NCI-H226 (cell line): ENCODE measurements around the gene PAQR6.

Experiments used
- DNase-seq: peaks from one replicate; pipeline ENCODE4 v3.0.0-alpha.2; 2015

PAQR6 gene, protein sequence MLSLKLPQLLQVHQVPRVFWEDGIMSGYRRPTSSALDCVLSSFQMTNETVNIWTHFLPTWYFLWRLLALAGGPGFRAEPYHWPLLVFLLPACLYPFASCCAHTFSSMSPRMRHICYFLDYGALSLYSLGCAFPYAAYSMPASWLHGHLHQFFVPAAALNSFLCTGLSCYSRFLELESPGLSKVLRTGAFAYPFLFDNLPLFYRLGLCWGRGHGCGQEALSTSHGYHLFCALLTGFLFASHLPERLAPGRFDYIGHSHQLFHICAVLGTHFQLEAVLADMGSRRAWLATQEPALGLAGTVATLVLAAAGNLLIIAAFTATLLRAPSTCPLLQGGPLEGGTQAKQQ

DNA sequence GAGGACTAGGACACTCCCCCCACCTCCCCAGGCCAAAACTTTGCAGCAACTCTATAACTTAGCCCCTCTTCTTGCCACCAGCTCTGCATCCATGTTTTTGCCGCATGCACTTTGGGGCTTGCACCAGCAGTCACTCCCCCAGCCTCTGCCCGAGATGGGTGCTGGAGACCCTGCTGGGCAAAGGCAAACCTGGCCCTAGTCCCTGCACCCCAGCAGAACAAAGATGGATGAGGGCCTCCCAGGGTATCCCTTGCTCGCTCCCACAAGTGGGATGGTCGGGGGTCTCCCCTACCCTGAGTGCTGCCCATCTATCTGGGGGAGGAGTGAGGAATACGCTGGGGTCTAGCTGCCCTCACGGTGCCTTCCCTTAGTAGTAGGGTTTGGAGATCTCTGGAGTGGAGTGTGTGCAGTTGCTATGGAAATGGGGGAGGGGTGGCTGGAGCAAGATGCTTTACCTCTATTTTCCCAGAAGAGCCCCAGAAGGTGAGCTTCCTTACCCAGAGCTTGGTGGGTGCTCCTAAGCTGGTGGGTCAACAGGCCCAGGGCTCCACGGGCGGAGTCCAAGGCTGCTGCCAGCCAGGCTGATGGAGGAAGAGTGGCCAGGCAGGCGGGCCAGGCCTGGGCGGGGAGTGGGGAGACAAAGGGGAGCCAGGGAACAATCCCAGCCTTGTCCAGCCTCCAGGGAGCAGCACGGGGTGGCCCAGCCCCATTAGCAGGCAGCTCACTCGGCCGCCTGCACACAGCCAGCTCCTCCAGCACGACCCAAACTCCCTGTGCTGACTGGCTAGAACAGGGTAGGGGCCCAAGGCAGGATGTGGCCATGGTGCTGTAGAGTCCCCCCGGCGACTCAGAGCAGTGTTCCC, at the start of gene PAQR6:
TSS of gene PAQR6 (minus strand) at position 597 of the 863 bp plus-strand sequence. CDS start 1,325 bp downstream, outside the sequence.
- DNase-seq, result no peak

DNA sequence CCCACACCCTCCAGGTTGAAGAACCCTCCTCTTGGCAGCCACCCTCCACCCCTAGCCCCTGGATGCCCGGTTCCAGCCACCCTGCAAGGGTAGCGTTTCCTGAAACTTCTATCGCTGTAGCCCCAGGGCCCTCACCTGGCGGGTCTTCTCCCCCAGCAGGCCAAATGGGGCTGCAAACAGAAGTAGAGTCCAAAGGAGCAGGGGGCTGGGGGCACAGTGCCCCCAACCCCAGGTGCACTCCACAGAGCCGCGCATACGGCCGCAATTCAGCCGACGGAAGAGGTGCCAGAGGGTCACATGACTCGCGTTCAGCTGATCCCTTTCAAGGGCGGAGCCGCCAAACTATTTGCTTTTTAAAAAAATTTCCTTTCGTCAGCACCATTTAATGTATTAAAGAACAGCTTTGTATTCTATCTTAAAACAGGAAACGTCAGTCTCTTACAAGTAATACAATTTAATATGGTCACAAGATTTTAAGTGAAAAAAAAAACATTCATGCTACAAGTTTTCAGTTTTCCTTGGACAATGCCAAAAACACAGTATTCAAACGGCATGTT, 47.6 kb upstream of the PAQR6 start, which contains the start of gene GLMP:
TSS of gene GLMP (minus strand) at position 289 of the 557 bp plus-strand sequence. CDS start at position 255, 34 bp downstream.
- peak; percentile 53 for DNase-seq

DNA sequence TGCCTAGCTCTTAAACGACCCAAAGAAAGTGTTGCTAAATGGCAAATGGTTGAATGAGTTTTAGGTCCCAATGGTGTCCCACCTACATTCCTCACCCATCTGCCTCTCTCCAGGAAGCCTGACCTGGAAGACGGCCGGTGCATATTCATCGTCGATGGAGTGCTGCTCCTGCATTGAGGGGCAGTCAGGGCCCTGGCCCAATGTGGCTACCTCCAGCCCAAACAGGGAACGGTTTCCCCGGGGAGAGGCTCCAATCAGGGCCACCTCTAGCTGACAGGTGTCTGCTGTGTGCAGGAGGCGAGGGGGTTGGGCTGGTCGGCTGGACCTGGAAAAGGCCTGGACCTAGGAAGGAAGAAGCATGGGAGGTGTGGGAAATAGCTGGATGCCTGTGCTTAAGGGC, 46.0 kb upstream of the PAQR6 start:
- DNase-seq, result no peak

DNA sequence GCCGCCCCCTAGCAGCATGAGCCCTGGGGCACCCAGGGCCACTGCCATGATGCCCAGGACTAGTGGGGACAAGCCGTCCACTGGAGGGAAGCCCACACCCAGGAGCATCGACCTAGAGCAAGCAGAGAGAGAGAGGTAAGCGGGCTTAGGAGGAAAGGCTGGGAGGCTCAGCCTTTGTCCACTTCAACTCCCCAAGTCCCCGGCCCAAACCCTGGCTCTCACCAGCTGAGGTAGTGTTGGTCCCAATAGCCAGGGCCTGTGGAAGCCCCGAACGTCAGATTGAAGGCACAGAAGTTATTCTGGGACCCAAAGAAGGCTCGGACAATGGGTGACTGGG, 45.2 kb upstream of the PAQR6 start:
- DNase-seq, result no peak

DNA sequence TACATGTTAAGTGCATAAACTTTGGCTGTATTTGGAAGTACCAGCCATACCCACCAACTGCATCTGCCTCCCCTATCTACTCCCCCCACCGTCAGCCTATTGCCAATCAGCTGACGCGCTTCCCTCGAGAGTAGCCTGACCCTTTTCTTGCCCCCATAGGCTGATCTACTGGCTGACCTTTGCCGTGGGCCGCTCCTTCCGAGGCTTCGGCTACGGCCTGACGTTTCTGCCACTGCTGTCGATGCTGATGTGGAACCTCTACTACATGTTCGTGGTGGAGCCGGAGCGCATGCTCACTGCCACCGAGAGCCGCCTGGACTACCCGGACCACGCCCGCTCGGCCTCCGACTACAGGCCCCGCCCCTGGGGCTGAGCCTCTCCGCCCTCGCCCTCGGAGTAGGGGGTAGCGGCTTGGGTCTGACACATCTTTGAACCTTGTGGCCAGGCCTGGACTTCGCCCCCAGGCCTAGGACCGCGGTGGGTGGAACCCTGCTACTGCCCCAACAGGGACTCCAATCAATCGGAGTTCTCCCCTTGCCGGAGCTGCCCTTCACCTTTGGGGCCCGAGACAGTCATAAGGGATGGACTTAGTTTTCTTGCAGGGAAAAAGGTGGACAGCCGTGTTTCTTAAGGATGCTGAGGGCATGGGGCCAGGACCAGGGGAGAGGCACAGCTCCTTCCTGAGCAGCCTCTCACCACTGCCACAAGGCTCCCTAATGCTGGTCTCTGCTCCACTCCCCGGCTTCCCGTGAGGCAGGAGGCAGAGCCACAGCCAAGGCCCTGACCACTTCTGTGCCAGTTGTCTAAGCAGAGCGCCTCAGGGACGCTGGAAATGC, 43.6 kb upstream of the PAQR6 start:
- peak; percentile 79 for DNase-seq

DNA sequence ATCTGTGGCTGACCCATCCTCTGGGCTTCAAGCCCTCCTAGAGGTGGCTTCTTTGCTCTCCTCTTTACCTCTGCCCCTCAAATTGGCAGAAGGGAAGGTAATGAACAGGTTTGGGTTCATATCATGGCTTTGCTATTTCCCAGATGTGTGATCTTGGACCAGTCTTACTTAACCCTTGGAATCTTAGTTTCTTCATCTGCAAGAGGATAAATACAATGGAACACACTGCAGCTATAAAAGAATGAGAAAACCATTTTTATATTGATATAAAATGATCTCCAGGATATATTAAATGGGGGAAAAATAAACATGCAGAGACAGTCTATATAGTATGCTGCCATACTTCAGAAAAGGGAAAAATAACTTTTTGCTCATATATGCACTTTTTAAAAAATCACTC, 42.0 kb upstream of the PAQR6 start:
- no peak for DNase-seq

DNA sequence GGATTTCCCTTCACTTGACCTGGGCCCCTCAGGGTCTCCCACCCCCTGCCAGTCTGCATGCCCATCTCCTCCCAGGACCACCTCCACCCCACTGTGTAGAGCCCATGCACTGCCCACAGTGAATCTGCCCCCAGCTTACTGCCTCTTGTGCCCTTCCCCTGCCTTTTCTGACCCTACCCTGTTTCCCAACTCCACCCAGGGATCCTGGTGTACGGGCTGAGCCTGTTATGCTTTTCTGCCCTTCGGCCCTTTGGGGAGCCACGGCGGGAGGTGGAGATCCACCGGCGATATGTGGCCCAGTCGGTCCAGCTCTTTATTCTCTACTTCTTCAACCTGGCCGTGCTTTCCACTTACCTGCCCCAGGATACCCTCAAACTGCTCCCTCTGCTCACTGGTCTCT, 38.2 kb upstream of the PAQR6 start:
- DNase-seq, result no peak

DNA sequence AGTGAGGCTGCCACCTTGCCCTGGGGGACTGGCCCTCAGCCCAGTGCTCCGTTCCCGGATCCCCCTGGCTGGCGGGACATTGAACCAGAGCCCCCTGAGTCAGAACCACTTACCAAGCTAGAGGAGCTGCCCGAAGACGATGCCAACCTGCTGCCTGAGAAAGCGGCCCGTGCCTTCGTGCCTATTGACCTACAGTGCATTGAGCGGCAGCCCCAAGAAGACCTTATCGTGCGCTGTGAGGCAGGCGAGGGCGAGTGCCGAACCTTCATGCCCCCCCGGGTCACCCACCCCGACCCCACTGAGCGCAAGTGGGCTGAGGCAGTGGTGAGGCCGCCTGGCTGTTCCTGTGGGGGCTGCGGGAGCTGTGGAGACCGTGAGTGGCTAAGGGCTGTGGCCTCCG, 37.6 kb upstream of the PAQR6 start:
- no peak for DNase-seq

DNA sequence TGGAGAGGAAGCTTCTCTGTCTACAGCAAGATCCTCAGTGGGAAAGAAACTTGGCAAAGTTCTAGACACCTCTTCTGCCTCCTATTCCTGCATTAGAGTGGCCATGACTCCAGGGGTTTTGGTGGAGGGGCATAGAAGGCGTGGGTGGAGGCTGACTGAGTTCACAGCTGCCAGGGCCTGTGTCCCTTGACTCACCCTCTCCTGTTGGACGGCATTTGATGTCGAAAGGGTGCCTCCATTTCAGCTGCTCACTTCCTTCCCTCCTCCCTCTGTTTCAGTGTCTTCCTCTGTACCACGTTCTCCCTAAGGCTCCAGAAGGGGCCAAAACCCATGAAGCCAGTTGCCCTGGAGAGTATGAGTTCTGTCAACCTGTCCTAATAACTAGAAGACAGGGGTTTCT, 36.9 kb upstream of the PAQR6 start:
- DNase-seq, result no peak

DNA sequence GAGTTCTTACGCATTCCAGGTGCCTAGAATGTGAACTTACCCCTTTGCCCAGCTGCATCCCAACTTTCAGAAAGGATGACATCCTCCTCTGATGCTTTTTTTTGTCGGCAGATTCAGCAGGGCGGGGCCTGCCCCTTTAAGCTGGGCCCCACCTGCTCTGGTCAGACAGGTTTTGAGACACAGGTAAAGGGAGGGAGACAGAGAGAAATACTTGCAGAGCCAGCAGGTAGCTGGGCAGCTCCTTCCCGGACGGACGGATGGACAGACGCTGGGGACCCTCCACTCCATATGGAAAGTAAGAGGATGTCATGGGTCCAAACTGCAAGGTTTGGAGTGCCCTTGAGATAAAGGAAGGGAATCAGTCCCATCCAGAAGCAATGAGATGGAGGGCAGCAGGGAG, 36.3 kb upstream of the PAQR6 start, which contains the start of gene TMEM79:
TSS of gene TMEM79 (plus strand) at position 214 of the 400 bp plus-strand sequence. CDS start 902 bp downstream, outside the sequence.
- no peak for DNase-seq

DNA sequence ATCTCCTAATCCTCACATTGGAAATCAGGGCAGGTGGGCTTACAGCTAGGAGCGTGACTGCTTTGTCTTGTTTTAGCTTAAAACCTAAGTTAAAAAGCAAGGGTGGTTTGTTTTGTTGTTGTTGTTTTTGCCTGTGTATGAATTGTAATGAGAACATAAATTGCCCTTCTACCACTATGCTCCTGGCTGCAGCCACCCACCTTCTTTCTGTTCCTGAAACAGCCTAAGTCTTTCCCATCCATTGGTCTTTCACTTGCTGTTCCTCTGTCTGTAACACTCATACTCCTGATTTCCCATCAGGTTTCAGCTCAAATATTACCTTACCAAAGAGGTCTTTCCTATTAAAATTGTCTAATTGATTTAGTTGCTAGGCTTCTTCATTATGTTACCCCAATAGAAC, 35.7 kb upstream of the PAQR6 start:
- DNase-seq, result no peak

DNA sequence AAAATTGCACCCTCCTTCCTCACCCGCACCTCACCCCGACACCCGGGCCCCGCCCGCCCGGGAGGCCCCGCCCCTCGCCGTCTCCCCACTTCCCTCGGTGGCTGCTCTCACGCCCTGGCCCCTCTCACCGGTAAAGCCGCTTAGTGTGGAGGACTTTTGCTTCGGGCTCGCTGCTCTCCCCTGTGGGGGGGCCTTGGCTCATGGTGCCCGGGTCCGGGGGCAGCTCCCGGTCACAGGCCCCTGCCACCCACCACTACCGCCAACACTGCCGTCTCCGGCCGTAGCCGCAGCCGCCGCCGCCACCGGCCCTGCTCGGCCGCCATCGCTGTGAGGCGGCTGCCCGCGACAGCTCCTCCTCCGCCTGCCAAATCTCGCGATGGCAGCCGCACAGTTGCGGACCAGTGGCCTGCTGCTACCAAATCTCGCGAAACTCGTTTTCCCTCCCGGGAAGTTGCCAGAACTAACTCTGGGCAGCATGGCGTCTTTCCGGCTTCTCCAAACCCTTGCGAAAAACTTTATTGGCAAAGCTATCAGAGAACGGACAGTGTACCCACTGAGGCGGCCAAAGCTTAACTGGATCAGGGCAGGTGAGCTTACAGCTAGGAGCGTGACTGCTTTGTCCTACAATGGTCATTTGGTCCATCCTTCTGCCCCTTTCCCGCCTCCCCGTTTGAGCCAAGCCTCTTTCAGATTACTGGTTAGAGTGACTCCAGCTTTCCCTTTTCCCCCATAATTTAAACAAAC, 34.8 kb upstream of the PAQR6 start, which contains the start of gene SMG5:
TSS of gene SMG5 (minus strand) at position 347 of the 744 bp plus-strand sequence. CDS start at position 202, 145 bp downstream.
- peak; percentile 97 for DNase-seq

DNA sequence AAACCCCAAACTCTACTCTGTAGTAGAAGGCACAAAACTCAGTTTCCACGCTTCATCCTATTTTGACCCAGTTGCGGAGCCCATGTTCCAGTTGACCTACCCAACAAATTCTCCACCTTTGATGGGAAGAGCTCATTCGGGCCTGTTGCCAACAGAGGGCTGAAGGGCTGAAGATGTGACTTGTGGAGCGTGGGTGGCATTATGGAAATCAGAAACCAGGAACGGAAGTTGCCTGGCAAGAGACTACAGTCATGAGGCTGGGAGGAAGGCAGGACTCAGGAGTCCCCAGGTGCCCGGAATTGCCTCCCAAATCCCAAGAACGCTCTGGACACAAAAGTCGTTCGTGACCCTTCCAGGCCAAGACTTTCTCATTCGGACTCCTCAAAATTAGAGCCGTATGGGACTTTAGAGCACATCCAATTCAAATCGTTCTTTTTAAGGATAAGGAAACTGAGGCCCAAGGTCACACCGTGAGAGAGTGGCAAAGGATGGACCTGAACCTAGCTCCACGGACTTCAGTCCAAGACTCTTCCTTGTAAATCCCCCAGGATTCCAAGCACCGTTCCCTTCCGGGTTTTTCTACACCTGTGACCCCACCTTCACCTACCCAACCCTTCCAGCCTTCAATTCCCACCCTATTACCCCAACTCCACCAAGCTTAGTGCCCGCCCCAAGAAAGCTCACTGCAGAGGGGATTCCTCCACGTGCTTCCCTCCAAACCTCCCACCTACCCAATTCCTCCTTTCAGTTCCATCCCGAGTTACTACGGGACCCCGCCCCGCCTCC, 34.0 kb upstream of the PAQR6 start:
- no peak for DNase-seq

DNA sequence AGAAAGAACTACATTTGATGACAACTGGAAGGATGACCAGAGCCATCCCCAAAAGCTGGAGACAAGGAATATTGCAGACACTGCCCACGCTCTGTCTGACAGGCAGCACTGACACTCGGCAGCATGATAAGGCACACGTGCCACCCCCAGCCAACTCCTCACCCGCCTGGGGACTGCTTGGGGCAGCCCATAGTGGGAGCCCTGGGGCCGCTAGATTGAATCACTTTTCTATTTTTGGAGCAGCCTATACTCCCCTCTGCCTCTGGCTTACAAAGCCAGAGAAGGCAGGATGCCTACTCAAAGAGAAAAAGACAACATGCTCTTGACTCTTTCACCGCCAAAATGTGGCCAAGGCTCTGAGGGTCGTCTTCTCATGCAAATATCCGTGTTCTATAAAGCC, 33.4 kb upstream of the PAQR6 start:
- DNase-seq, result no peak

DNA sequence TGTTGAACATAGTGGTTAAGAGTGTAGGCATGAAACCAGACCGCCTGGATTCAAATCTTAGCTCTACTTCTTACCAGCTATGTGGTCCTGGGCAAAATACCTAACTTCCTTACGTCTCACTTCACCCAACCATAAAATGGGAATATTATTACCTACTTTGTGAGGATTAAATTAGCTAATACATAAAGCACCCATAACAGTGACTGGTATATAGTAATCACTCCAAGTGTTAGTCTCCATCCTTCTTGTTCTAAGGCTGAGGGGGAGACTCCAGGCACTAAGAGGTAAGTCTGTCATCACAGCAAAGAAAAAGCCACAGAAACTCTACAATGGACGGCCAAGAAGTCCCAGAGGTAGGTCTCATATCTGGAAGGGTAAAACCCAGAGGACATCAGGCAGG, 32.0 kb upstream of the PAQR6 start:
- no peak for DNase-seq

DNA sequence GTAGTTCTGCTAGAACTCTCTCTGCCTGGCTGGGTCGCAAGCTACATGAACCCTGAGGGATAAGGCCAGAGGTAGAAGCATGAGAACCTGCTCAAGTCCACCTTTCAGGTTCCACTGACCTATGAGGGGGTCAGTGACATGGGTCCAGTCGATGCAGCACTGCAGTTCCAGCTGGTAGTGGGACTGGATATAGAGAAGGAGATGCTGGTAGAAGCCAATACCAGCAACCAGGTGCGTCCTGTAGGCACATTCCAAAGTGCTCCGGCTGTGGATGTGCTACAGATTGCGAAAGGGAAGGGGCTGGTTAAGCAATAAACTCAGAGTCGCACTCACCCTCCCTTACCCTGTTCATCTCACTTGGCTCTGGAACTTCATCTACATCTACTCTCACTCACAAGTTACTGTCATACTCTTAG, 29.1 kb upstream of the PAQR6 start:
- DNase-seq, result peak; percentile 28

DNA sequence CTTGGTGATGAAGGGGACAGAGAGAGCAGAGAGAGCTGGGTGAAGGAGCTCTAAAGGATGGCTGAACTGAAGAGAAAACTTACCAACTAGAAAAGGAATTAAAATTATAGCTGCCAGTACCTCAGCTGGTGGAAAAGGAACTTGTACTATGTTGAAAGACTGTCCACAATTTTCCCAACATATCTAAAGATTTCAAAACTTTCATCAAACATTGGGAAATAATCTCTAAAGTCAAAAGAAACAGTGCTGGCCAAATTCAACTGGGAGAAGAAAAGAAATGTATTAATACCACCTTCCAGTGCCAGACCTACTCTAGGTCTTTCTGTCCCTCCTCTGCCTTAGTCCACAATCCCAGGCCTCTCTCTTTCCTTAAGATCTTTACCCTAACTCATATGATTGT, 28.7 kb upstream of the PAQR6 start:
- no peak for DNase-seq

DNA sequence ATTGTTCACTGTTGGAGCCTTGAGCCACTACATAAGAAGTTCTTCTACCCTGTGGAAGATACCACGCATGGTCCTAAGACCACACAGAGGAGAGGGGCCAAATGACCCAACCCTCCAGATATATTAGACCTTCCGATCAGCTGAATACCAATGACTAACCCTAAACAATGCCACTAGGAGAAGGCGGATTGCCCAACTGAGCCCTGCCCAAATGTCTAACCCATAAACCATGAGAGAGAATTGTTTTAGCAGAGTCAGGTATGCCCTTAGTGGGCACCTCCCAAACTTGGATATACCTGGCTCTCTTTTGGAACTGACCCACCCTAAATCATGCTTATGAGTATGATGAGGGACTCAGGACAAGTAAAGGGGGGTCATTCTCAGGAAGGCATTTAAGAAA, 22.5 kb upstream of the PAQR6 start:
- DNase-seq, result no peak

DNA sequence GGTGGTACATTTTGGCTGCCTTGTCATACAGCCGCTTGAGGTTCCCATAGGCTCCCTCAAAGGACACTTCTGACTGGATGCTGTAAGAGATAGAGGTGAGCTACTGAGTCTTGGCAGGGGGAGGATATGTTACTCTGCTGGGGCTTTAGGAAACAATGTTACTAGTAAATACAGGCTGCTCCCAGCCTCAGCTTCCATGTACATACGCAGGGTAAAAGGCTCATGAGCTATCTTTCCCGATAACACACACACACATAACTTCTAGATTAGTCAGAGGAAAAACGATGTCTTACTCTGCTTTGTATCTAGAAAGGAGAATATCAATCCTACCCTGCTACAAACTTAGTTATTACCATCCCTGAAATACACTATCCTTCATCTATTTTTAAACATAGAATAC, 20.5 kb upstream of the PAQR6 start:
- DNase-seq, result peak; percentile 70

DNA sequence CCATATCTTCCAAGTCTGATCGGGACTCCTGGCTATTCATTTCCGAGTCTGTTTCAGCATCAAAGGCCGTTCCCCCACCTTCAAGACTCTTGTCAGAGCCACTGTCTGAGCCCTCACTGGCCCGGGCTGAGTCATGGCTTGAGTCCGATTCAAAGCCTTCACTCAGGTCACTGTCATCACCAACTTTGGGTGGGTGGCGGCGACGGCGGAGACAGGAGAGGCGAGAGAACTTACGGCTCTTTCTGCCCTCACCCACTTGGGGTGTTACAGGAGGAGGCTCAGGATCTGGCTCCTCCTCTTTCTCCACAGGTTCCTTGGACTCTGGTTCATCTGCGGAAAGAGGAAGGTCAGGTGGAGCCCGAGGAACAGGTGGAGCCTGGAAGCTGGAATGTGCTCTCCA, 18.2 kb upstream of the PAQR6 start:
- DNase-seq, result no peak

DNA sequence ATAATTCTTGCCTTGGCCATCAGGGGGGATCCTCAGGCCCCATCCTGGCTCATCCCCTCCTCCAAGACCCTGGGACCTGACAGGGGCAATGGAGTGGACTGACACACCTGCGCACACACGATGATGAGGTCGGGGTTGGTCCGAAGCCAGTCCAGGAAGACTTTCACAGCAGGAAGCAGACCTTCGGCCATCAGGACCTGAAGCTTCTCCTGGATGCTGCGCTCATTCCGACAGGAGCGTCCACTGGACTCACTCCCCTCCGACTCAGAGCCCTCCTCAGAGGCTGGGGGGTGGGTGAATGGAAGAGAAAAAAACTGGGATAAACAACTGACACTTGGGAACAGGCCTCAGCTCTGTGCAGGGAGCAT, 15.4 kb upstream of the PAQR6 start:
- no peak for DNase-seq
